Measurements from ENCODE around the gene TULP4.

TULP4 gene

DNA sequence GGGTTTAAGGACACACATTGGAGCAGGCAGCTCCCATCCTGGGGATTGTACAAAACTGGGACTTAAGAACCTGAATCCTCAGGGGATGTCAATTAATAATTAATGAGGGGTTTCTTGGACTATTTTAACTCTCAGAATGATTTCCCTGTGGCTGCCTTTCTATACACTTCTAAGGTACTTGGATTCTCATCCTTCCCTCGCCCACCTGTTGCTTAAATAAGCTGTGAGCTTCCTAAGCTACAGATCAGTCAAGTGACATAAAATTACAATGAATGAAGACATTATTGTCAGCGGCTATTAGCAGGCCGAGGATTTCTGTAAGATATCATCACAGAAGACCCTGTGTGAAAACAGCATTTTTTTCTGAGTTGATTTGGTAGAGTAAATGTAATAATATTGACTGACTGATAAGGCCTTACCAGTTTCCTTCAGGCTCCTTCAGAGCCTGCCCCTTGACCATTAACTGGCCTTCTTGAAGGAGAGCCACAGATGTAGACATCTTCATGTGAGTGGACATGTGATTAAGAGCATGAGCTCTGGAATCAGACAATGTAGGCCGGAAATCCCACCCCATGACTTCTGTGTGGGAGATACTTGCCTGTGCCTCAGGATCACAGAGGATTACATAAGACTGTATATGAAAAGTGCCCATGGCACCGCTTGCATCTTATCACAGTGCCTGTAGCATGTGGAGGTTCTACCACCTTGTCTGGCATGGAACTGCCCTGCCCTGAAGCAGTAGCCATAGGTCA lies 101.7 kb downstream of the TULP4 start:
- DNase-seq (ENCODE audit: extremely low read depth in 1 of 2, low read depth in 1 of 2) = no peak

- no peak for DNase-seq (ENCODE audit: extremely low read depth in 1 of 2, low read depth in 1 of 2)
Observed at GRCh38 chr6:158414851-158415262, 102.6 kb downstream of the TULP4 start.

GRCh38 chr6:158415666-158416065 lies 103.4 kb downstream of the TULP4 start:
- DNase-seq (ENCODE audit: extremely low read depth in 1 of 2, low read depth in 1 of 2) = no peak

DNA sequence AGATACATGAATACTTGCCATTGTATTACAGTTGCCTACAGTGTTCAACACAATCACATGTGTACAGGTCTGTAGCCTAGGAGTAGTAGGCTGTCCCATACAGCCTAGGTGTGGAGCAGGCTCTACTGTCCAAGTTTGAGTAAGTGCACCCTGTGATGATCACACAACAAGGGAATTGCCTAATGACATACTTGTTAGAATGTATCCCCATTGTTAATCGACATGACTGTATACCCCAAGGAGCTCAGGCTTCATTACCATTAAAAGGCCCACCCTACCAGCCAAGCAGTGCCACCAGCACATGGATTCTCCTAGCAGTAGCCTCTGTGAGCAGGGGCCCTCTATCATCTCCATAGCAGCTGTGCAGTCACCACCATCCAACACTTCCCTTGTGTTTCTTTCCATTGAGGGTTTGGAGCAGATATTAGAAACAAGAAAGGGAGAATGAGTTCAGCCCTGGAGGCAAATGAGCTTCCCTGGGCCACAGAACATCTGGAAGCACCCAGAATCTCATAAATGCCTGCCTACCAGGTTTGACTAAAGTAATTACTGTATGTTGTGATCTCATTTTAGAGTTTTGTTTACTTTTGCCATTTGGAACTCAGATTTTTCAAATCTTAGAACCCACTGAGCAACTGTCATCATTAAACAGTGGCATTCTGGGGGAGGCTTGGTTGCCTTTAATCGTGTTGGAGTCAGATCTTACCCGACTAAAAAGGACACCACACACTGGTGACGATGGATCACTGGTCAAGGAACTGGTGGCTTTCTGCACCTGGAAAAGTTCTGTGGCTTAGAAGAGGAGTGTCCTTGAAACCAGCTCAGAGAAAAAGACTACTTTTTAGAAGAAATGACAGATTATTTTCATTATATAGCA lies 104.9 kb downstream of the TULP4 start:
- DNase-seq (ENCODE audit: extremely low read depth in 1 of 2, low read depth in 1 of 2) = no peak

GRCh38 chr6:158417760-158418098 lies 105.5 kb downstream of the TULP4 start:
- DNase-seq (ENCODE audit: extremely low read depth in 1 of 2, low read depth in 1 of 2) = no peak

DNA sequence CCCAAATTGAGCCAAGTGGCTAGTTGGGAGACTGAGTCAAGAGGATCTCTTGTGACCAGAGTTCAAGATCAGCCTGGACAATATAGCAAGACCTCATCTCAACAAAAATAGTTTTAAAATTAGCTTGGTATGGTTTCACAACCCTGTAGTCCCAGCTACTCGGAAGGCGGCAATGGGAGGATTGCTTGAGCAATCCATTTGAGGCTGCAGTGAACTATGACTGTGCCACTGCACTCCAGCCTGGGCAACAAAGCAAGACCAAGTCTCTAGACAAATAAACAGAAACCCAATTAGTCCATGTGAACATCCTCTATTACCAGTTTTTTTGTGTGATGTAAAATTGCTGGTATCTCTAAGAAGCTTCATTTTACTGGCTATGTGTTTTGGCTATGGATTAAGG lies 106.2 kb downstream of the TULP4 start:
- no peak for DNase-seq (ENCODE audit: extremely low read depth in 1 of 2, low read depth in 1 of 2)

- no peak for DNase-seq (ENCODE audit: extremely low read depth in 1 of 2, low read depth in 1 of 2)
Observed at GRCh38 chr6:158419339-158419909, 107.2 kb downstream of the TULP4 start.

GRCh38 chr6:158421381-158421780 lies 109.1 kb downstream of the TULP4 start:
- no peak for DNase-seq (ENCODE audit: extremely low read depth in 1 of 2, low read depth in 1 of 2)

GRCh38 chr6:158422629-158423238 lies 110.5 kb downstream of the TULP4 start:
- DNase-seq (ENCODE audit: extremely low read depth in 1 of 2, low read depth in 1 of 2) = no peak

DNA sequence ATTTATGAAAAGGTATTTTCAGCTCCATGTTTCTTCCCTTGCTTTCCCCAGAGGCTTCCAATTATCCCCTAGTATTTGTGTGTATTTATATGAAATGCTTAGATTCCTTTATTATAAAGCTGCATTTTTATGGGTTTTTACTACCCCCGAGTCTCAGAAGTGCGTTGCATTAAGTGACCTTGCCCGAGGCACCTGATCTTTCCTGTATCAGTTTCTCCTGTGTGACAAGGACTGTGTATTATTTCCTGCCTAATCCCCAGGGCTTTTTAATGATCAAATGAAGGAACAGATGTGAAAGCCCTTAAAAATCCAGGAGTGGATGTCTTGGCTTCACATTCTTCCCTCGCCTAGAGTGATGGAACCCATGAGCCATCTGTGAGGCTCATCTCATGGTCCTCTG lies 118.8 kb downstream of the TULP4 start:
- DNase-seq (ENCODE audit: extremely low read depth in 1 of 2, low read depth in 1 of 2) = no peak

- DNase-seq (ENCODE audit: extremely low read depth in 1 of 2, low read depth in 1 of 2) = no peak
Observed at GRCh38 chr6:158431560-158431959, 119.3 kb downstream of the TULP4 start.

- no peak for DNase-seq (ENCODE audit: extremely low read depth in 1 of 2, low read depth in 1 of 2)
Observed at GRCh38 chr6:158437571-158437970, 125.3 kb downstream of the TULP4 start.

DNA sequence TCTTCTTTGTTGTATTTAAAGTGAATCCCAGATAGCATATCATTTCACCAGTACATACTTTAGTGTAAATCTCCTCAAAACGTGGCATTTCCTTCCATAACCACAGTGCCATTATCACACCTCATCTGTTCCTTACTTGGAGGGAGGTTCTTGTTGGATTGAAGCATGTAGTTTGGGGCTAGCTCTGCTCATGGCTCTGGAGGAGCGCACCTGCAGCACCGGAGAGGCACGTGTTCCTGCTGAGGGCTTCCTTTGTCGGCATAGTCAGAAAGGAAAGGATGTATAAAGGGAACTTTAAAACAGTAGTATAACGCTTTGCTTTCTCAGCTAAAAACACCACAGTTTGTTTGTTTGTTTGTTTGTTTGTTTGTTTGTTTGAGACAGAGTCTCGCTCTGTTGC lies 126.0 kb downstream of the TULP4 start:
- DNase-seq (ENCODE audit: extremely low read depth in 1 of 2, low read depth in 1 of 2) = no peak

DNA sequence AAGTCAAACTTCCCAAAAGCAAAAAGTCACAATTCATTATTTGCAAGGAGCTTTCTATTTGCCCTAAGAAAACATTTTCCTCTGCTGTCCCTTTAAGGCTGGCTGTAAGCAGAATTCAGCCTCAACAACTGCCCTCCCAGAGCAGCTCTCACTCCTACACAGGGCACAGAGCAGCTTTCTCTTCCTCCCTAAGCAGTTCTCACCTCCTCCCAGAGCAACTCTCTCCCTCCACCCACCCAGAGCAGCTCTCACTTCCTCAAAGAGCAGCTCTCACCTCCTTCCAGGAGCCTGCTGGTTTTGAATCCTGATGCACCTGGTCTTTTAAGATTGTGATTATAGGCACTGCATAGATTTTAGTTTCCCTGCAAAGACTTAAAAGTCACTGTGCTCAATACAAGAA lies 127.0 kb downstream of the TULP4 start:
- no peak for DNase-seq (ENCODE audit: extremely low read depth in 1 of 2, low read depth in 1 of 2)

DNA sequence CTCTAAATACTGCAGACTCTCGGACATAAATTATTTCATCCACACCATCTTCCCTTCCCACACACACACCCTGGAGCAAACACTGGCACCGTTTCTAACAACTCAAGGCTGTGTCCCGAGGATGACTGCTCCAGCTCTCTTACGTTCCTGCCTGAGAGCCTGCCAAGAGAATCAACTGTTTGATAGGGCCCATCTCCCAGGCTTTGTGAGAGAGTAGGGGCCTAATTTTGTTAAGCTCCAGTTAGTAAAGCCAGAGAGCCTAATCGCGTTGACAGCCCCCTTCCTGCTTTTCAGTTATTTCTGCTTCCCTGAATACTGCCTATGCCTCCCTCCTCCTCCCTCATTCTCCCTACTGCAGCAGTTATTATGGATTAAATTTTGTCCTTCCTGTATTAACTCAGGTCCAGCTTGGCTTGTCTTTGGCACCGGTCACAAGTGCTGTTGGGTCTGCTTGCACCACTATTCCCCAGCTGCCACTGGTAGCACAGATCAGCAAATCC lies 129.5 kb downstream of the TULP4 start:
- DNase-seq (ENCODE audit: extremely low read depth in 1 of 2, low read depth in 1 of 2) = no peak

DNA sequence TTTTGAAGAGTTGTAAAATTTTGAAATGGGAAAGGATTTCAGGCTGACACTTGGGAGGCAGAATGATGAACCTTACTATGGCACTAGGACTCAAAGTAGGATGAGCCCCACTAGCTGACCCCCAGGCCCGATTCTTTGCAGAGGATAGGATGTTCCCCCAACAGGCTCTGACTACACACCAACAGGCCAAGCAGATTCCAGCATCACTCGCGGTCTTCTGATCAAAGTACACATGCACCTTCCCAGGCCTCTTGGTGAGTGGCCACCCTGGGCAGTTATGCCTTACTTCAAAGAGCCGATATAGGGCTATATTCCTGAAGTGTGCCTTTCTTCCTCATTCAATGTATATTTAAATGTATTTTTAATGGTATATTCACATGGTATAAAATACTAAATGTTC lies 130.0 kb downstream of the TULP4 start:
- no peak for DNase-seq (ENCODE audit: extremely low read depth in 1 of 2, low read depth in 1 of 2)

DNA sequence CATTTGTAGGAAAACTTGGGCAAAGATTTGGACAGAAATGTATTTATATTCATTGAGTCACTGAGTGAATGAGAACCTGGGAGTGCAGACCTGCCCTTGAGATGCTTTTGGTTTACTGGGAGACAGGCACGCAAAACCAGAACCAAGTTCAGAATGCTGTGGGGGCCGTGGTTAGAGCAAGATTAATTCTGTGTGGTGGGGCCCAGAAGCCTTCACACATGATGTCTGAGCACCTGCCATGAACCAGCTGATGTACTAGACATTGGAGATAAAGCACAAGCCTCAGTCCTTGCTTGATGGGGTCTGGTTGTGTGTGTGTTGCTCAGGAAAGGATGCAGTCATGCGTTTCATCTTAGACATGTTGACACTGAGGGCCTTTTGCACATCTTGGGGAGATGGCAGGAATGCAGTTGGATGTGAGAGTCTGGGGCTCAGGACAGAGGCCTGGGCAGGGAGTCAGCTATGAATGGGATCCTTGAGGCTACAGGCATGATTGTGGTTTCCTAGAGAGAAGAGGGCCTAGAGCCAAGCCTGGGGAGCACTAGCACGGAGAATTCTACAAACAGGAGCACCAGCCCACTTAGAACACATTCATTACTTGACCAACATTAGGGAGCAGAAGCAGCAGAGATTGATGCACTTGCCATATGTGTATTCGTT lies 133.3 kb downstream of the TULP4 start:
- no peak for DNase-seq (ENCODE audit: extremely low read depth in 1 of 2, low read depth in 1 of 2)

- DNase-seq (ENCODE audit: extremely low read depth in 1 of 2, low read depth in 1 of 2) = no peak
Observed at GRCh38 chr6:158448856-158449255, 136.6 kb downstream of the TULP4 start.

GRCh38 chr6:158452191-158452590 lies 139.9 kb downstream of the TULP4 start:
- DNase-seq (ENCODE audit: extremely low read depth in 1 of 2, low read depth in 1 of 2) = no peak

DNA sequence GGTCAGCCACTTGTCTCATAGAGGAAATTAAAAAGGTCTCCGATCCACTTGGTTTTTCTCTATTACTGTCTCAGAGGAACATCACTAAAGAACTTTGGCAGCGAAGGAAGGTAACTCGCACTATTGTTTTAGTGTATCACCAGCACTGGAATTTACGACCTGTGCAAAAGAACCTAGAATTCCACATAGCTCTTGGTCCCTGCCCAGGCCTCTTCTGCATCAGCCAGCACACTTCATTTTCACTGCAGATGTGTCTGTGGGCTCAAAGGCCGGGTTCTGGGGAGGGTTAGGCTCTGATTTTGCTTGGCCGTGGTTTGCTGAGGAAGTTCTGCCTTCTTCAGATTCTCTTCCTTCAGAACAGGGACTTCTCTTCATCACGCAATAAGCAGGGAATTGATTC lies 144.9 kb downstream of the TULP4 start:
- DNase-seq (ENCODE audit: extremely low read depth in 1 of 2, low read depth in 1 of 2) = no peak
